HPDE6-E6E7 (cell line): ENCODE measurements around the gene MED25.
A peak's percentile ranks its signal among the peaks of the same experiment; 100 is the strongest.

ENCODE experiments used
- DNase-seq: peaks from one replicate; pipeline ENCODE4 v3.0.0; 2011; ENCODE audit warnings: missing footprints; ENCODE audit errors: extremely low spot score

Gene MED25

DNA sequence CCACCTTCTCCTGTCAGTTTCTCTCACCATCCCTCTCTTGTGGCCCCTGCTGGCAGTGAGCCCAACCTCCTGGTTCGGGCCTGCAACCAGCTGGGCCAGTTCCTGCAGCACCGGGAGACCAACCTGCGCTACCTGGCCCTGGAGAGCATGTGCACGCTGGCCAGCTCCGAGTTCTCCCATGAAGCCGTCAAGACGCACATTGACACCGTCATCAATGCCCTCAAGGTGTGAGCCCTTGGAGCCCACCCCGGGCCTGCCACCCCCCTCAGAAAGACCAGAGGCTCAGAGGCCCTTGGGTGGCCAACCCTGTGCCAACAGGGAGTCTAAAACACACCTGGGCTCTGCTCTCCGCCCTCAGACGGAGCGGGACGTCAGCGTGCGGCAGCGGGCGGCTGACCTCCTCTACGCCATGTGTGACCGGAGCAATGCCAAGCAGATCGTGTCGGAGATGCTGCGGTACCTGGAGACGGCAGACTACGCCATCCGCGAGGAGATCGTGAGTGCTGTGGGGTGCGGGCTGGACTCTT, 18.8 kb upstream of the MED25 start:
- DNase-seq = no peak

- no peak for DNase-seq
Observed at GRCh38 chr19:49799798-49800376, 18.2 kb upstream of the MED25 start.

DNA sequence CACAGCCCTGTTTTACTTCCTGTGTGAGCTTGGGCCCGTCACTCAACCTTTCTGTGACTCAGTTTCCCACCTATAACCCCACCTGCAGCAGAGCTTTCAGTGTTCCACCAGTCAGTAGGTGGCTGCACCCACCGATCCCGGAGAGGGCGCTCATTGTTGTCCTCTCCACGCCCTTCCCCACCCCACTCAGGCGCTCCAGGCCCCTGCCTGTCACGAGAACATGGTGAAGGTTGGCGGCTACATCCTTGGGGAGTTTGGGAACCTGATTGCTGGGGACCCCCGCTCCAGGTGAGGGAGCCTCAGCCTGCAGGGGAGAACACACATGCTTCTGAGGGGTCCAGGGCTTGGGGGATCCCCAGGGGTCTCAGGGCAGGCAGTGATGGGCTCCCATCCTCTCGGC, 17.3 kb upstream of the MED25 start:
- no peak for DNase-seq

- no peak for DNase-seq
Observed at GRCh38 chr19:49801401-49801888, 16.6 kb upstream of the MED25 start.

DNA sequence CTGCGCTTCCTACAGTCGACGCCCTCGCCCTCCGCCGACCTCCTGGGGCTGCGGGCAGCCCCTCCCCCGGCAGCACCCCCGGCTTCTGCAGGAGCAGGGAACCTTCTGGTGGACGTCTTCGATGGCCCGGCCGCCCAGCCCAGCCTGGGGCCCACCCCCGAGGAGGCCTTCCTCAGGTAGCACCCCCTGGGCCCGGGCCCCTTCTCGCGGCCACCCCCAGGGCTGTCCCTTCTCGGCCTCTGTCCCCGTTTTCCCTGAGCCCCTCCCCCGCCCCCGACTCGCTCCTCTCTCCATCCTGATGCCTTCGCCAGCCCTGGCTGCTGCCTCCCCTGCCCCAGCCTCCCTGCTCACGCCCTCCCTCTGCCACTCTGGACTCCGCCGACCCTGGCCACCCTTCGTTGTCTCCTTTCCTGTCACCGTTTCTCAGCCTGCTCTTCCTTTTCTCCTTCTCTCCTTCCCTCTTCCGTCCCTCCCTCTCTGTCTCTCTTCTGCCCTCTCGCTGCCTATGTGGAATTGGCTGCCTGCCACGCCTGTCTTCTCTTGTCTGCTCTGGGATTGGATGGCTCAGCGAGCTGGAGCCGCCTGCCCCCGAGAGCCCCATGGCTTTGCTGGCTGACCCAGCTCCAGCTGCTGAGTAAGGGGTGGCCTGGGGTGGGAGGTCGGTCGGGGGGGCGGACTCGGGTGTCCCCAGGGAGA, 16.0 kb upstream of the MED25 start:
- no peak for DNase-seq

DNA sequence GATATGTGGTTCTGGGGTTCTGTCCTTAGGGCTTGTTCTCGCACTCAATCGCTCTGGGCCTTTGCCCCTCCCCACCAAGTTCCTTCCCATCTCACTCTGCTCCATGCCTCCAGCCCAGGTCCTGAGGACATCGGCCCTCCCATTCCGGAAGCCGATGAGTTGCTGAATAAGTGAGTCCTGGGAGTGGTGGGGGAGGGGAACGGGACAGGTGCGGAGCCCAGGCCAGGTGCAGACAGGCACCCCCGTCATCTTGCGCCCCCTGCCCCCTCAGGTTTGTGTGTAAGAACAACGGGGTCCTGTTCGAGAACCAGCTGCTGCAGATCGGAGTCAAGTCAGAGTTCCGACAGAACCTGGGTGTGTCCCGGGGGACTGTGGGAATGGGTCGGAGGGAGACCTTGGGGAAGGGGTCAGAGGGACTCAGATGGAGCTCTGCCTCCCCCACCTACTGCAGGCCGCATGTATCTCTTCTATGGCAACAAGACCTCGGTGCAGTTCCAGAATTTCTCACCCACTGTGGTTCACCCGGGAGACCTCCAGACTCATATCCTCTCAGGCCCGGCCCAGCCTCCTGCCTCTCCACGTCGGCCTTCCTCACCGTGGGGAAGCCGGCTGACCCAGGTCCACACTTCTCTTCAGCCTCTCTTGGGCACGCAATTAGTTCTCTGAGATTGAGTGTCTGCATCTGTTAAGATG, 15.1 kb upstream of the MED25 start:
- DNase-seq = no peak

- DNase-seq = no peak
Observed at GRCh38 chr19:49803529-49803856, 14.6 kb upstream of the MED25 start.

DNA sequence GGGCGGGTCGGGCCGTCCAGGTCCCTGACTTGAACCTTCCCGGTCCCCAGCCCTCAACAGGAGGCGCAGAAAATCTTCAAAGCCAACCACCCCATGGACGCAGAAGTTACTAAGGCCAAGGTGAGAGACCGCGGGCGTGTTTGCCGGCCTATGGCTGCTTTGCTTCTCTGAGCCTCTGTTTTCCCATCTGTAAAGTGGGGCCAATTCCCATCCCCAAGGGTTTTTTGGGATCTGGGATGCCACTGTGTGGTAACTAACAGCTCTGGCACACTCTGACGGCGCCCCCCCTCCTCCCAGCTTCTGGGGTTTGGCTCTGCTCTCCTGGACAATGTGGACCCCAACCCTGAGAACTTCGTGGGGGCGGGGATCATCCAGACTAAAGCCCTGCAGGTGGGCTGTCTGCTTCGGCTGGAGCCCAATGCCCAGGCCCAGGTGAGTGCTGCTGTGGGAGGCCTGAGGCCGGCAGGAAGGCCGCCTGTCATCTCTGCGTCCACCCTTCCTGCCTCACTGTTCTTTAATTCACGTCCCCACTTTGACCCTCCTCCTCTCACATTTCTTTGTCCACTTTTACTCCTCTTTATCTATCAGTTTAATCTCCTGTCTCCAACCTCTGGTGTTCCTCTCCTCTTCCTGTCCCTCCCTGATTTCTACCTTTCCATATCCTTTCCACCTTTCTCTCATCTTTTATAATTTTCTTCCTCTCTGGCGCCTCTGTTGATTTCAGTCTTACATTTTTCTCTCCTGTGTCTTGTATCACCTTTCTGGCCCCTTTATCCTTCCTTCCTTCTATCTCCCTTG, 12.1 kb upstream of the MED25 start:
- DNase-seq = no peak

GRCh38 chr19:49806620-49806959, 11.5 kb upstream of the MED25 start:
- DNase-seq = no peak

- no peak for DNase-seq
Observed at GRCh38 chr19:49807058-49807903, 10.8 kb upstream of the MED25 start.

DNA sequence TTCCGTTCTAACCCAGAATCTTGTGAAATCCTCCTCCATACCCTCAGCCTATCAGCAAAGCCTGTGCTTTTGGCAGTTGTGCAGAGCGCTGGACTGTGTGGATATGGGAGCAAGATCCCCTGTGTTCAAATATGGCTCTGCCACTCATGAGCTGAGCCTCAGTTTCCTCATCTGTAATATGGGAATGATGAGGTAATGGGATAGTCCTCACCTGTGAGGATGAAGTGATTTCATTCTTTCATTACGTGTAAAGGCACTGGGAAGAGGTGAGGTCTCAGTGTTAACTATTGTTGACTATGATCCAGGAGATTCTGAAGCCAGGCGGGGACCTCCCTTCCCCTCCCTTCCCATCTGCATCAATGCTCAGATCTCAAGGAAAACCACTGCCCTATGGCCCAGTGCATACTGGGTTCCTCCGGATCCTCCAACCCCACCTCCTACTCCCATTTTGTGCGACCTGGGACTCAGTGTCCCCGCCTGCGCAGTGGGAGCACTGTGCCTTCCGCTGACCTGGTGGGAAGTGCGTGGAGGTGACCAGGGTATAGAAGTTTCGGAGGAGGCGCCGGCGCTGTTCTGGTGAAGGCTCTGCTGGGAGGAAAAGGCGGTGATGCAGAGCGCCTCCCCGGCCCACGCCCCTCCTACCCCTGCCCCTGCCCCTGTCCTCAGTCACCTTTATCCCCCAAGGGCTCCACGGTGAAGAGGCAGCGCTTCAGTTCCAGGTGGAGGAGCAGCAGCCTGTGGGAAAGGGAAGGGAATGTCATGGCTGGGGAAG, 10.0 kb upstream of the MED25 start:
- DNase-seq = no peak

DNA sequence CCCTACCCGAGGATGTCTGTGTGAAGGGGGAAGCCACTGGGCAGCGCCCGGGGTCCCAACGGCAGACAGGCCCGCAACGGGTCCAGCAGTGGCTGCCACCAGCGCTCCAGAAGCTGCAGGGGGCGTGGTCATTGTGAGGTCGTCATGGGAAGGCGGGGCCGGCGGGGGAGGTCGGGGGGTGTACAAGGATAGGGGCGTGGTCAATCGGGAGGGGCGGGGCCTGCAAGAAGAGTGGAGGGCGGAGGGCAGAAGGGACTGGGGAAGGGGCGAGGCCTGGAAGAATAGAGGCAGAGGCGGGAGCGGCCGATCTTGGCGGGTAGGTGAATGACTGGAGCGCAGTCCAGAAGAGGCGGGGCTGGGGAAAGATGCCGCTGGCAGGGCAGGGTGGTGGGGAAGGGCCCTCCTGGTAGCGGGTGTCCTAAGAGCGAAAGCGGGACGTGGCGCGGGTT, 9.4 kb upstream of the MED25 start:
- DNase-seq = peak; percentile 74

DNA sequence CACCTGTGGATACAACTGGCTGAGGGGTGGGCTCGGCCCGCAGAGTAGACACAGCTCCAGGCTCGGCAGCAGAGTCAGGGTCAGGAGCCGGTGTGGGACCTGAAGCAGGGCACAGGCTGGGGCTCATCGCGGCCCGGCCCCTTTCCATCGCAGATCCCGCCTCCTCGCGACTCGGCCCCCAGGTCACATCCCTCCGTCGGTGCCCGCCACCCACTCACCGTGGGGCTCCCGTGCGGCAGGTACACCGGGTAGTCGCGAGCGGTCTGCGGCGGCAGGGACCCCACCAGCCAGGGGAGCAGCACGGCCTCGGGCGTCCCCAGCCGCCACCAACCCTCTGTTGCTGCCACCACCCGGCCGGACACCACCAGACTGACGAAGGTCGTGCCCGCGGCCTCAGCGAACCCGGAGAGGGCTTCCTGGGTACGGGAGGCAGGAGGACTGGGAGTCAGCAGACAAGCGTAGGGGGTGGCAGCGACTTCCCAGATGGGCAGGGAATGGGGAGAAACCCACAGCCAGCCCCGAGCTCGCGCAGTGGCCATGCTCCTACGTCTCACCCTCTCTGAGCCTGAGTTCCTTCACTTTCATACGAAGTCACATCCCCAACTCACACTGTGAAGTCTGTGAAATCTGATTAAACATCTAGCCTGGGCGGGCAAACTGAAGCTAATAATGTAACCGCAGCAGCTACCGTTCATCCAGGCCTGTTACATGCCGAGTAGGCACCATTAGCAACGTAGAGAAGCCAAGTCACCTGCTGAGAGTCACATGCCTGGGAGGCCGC, 8.7 kb upstream of the MED25 start:
- no peak for DNase-seq

GRCh38 chr19:49809941-49810389, 8.1 kb upstream of the MED25 start:
- no peak for DNase-seq

DNA sequence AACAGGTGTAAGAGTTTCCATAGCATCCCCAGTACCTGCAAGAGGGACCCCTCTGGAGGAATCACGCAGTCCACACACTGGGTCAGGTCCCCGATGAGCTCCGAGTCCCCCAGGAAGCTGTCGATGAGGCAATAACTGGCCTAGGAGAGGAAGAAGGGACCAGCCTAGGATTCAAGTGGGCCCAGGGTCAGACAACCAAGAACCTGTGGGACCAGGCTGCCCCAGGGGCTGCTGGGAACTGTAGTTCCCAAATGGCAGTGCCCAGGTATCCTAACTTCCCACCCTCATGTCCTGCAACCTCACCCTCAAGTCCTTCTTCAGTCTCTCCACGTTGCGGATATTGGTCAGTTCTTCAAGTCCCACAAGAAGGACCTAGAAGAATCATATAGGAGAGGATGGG, 6.8 kb upstream of the MED25 start:
- DNase-seq = no peak

DNA sequence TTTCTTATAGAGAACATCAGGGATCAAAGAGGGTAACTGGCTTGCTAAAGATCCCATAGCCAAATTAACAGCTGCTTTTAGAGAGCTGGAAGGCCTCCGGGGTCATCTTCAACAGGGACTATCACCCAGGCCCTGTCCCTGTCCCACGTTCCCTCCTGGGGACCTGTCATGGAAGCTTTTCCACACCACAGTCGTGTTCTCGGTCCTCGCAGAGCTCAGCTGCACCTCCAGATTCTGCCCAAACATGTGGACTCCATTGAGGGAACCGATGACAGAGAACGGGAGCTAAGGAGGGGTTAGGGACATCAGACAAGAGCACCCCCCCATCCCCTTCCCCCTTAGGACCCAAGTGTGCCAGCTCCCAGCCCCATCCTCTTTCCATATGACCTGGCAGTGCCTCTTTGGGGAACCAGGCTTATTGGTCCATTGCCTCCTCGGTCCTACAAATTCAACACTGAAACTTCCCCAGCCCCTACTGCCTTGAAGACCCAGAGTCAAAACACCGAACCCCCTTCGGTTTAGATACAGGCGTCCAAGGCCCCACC, 5.6 kb upstream of the MED25 start:
- DNase-seq = no peak

DNA sequence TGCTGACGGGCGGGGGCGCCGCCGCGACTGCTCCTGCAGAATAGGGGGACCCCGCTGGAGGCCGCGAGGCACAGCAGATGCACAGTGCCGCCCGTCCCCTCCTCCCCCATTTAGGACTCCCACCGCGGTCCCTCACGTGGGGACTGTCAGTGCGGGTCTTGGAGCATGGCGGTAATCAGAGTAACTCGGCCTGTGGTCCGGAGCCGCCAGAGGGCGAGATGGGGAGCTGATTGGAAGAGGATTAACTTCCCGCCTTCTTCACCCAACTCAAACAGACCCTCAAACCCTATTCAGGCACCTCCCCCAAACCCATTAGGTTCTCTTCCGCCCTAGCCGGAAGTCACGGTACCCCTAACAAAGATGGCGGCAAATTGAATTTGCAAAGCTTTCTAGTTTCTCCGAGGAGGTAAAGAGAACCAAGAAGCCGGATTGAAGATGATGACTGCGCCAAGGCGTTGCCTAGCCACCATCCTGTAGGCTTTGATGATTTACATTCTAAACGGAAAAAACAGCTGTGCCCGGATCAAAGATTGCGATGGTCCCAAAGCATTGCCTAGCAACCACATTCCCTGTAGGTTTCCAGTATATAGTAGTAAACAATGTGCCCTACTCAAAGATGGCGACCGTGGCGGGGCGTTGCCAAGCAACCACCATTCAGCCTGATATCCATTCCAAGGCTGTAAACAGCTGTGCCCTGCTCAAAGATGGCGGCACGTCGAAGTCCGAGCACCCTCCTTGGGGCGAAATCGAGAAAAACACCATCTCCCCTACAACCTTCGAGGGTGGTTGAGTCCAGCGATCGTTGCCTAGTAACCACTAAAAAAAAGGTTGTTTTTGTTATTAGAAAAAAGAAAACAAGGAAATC, 4.9 kb upstream of the MED25 start, which contains the start of gene FUZ:
Gene FUZ, minus strand, starts transcription at position 296 of the 865 bp plus-strand sequence. Its CDS starts 186 bp downstream, at position 110.
- peak; percentile 89 for DNase-seq

GRCh38 chr19:49814010-49814409, 4.1 kb upstream of the MED25 start:
- DNase-seq = no peak
